HepG2 (cell line): Measurements from ENCODE around the gene PLSCR5. TPM values are rescaled to one million over a fixed set of nuclear protein-coding genes. Genes with fewer than 3 reads are reported as not detected.

ENCODE experiments used
- AHR ChIP-seq: IDR thresholded peaks from 2 replicates; pipeline ENCODE4 v1.6.1; 2018; ENCODE audit warnings: missing genetic modification reagents, missing compliant biosample characterization
- CAMTA2 ChIP-seq: sonication (generic); formaldehyde crosslinking; IDR thresholded peaks from 2 replicates; pipeline ENCODE4 v1.4.0; 2020; ENCODE audit warnings: mild to moderate bottlenecking, missing genetic modification reagents, borderline replicate concordance
- EEA1 ChIP-seq: sonication (generic); formaldehyde crosslinking; IDR thresholded peaks from 2 replicates; pipeline ENCODE4 v1.5.1; 2020; ENCODE audit warnings: mild to moderate bottlenecking, missing genetic modification reagents, borderline replicate concordance
- HDAC2 ChIP-seq: sonication (generic); formaldehyde crosslinking; IDR thresholded peaks from 2 replicates; pipeline ENCODE4 v1.4.0; 2020; ENCODE audit warnings: missing genetic modification reagents
- JARID2 ChIP-seq: sonication (generic); formaldehyde crosslinking; IDR thresholded peaks from 2 replicates; pipeline ENCODE4 v1.8.1; 2023; ENCODE audit warnings: missing genetic modification reagents, inconsistent platforms; ENCODE audit not compliant: insufficient replicate concordance
- MAFG ChIP-seq: sonication (generic); formaldehyde crosslinking; IDR thresholded peaks from 2 replicates; pipeline ENCODE4 v1.5.1; 2020; ENCODE audit warnings: mild to moderate bottlenecking, missing genetic modification reagents
- MBD4 ChIP-seq: IDR thresholded peaks from 2 replicates; pipeline ENCODE4 v1.6.1; 2012; ENCODE audit warnings: low read length, inconsistent platforms, borderline replicate concordance
- MIER2 ChIP-seq: IDR thresholded peaks from 2 replicates; pipeline ENCODE4 v1.6.1; 2016; ENCODE audit warnings: missing biosample characterization, missing genetic modification reagents
- MLLT10 ChIP-seq: sonication (generic); formaldehyde crosslinking; IDR thresholded peaks from 2 replicates; pipeline ENCODE4 v1.4.0; 2020; ENCODE audit warnings: missing genetic modification reagents
- MTF2 ChIP-seq: sonication (generic); formaldehyde crosslinking; IDR thresholded peaks from 2 replicates; pipeline ENCODE4 v1.5.0; 2020; ENCODE audit warnings: missing genetic modification reagents, borderline replicate concordance
- NCOA2 ChIP-seq: sonication (generic); formaldehyde crosslinking; IDR thresholded peaks from 2 replicates; pipeline ENCODE4 v1.8.0; 2022; ENCODE audit warnings: inconsistent platforms
- PHF21A ChIP-seq: sonication (generic); formaldehyde crosslinking; IDR thresholded peaks from 2 replicates; pipeline ENCODE4 v1.5.0; 2020; ENCODE audit warnings: mild to moderate bottlenecking, missing genetic modification reagents
- PITX1 ChIP-seq: sonication (generic); formaldehyde crosslinking; IDR thresholded peaks from 2 replicates; pipeline ENCODE4 v1.5.1; 2020; ENCODE audit warnings: mild to moderate bottlenecking, missing genetic modification reagents
- SAP130 ChIP-seq: IDR thresholded peaks from 2 replicates; pipeline ENCODE4 v1.6.1; 2016; ENCODE audit warnings: low read depth
- SKI ChIP-seq: fragments of 450-650 bp; IDR thresholded peaks from one replicate; pipeline ENCODE4 v1.6.1; 2018; ENCODE audit warnings: mild to moderate bottlenecking; ENCODE audit not compliant: partially characterized antibody
- SRSF1 ChIP-seq: fragments of 200-400 bp; formaldehyde crosslinking; optimal IDR thresholded peaks from 2 replicates; pipeline ENCODE3; 2017; ENCODE audit warnings: mild to moderate bottlenecking, low read depth, low read length, moderate library complexity
- STAG1 ChIP-seq: sonication (generic); formaldehyde crosslinking; IDR thresholded peaks from 2 replicates; pipeline ENCODE4 v1.4.0; 2020; ENCODE audit warnings: missing genetic modification reagents
- TBL1XR1 ChIP-seq: fragments of 150-350 bp; IDR thresholded peaks from 2 replicates; pipeline ENCODE4 v1.6.1; 2014; ENCODE audit warnings: borderline replicate concordance, low read length; ENCODE audit not compliant: partially characterized antibody
- TP53 ChIP-seq: sonication (generic); formaldehyde crosslinking; conservative IDR thresholded peaks from 2 replicates; pipeline ENCODE4 v1.4.0; 2020; ENCODE audit warnings: missing genetic modification reagents
- ZBTB37 ChIP-seq: sonication (generic); formaldehyde crosslinking; IDR thresholded peaks from 2 replicates; pipeline ENCODE4 v1.4.0; 2020; ENCODE audit warnings: mild to moderate bottlenecking, missing genetic modification reagents
- ZFP37 ChIP-seq: sonication (generic); formaldehyde crosslinking; IDR thresholded peaks from 2 replicates; pipeline ENCODE4 v1.4.0; 2020; ENCODE audit warnings: missing genetic modification reagents, borderline replicate concordance
- ZNF235 ChIP-seq: sonication (generic); formaldehyde crosslinking; IDR thresholded peaks from 2 replicates; pipeline ENCODE4 v1.8.1; 2023; ENCODE audit warnings: mild to moderate bottlenecking, missing genetic modification reagents, borderline replicate concordance
- ZNF256 ChIP-seq: sonication (generic); formaldehyde crosslinking; conservative IDR thresholded peaks from 2 replicates; pipeline ENCODE4 v1.4.0; 2020; ENCODE audit warnings: missing genetic modification reagents
- ZNF260 ChIP-seq: sonication (generic); formaldehyde crosslinking; IDR thresholded peaks from 2 replicates; pipeline ENCODE4 v1.4.0; 2020; ENCODE audit warnings: missing genetic modification reagents, low read depth, mild to moderate bottlenecking, borderline replicate concordance
- ZNF343 ChIP-seq: sonication (generic); formaldehyde crosslinking; IDR thresholded peaks from 2 replicates; pipeline ENCODE4 v1.4.0; 2020; ENCODE audit warnings: mild to moderate bottlenecking, missing genetic modification reagents
- ZNF441 ChIP-seq: sonication (generic); formaldehyde crosslinking; IDR thresholded peaks from 2 replicates; pipeline ENCODE4 v1.7.0; 2021; ENCODE audit warnings: missing genetic modification reagents, borderline replicate concordance
- ZNF501 ChIP-seq: sonication (generic); formaldehyde crosslinking; IDR thresholded peaks from 2 replicates; pipeline ENCODE4 v1.5.1; 2020; ENCODE audit warnings: mild to moderate bottlenecking, moderate library complexity, missing genetic modification reagents
- ZNF563 ChIP-seq: sonication (generic); formaldehyde crosslinking; IDR thresholded peaks from 2 replicates; pipeline ENCODE4 v1.8.0; 2022; ENCODE audit warnings: mild to moderate bottlenecking, moderate library complexity, missing genetic modification reagents
- ZNF781 ChIP-seq: sonication (generic); formaldehyde crosslinking; IDR thresholded peaks from 2 replicates; pipeline ENCODE4 v1.5.1; 2020; ENCODE audit warnings: borderline replicate concordance, mild to moderate bottlenecking, missing genetic modification reagents; ENCODE audit errors: not compliant biosample characterization
- ZNF841 ChIP-seq: sonication (generic); formaldehyde crosslinking; IDR thresholded peaks from 2 replicates; pipeline ENCODE4 v1.8.1; 2023; ENCODE audit warnings: missing genetic modification reagents, borderline replicate concordance
- polyA plus RNA-seq, 8 experiments: library from polyadenylated mRNA; depleted of rRNA in 3 of 8; stranded (reverse) in 7 of 8; unstranded in 1 of 8; fragments of >200 nt; fragmentation: Illumina TruSeq in 4 of 8; extraction: Trizol in 4 of 8; gene quantifications; 2 replicates each; pipeline versions ENCODE4 v1.2.1 to v1.2.3, GENCODE V29; 2011 to 2016; ENCODE audit warnings: low read depth in 4 of 8, missing spikeins in 1 of 8, mixed read lengths in 1 of 8; ENCODE audit not compliant: insufficient read depth in 1 of 8
- total RNA-seq, 5 experiments: library from RNA; depleted of rRNA; stranded (reverse); fragments of >200 nt; fragmentation: Illumina TruSeq; extraction: Trizol; gene quantifications; 2 replicates each; pipeline ENCODE4 v1.2.3, GENCODE V29; 2016; ENCODE audit warnings: low read depth in 1 of 5
- TF ChIP-seq, protein P1 (sequence below): sonication (generic); formaldehyde crosslinking; IDR thresholded peaks from 2 replicates; pipeline ENCODE4 v1.8.0; 2022; ENCODE audit warnings: low read depth, missing genetic modification reagents

The PLSCR5 gene
- total and polyA plus RNA-seq, 2 of the 13 experiments (the other 11 are each of a cell fraction or from before 2014, with no cell fraction given) = 0.50 TPM; not detected in 1

DNA sequence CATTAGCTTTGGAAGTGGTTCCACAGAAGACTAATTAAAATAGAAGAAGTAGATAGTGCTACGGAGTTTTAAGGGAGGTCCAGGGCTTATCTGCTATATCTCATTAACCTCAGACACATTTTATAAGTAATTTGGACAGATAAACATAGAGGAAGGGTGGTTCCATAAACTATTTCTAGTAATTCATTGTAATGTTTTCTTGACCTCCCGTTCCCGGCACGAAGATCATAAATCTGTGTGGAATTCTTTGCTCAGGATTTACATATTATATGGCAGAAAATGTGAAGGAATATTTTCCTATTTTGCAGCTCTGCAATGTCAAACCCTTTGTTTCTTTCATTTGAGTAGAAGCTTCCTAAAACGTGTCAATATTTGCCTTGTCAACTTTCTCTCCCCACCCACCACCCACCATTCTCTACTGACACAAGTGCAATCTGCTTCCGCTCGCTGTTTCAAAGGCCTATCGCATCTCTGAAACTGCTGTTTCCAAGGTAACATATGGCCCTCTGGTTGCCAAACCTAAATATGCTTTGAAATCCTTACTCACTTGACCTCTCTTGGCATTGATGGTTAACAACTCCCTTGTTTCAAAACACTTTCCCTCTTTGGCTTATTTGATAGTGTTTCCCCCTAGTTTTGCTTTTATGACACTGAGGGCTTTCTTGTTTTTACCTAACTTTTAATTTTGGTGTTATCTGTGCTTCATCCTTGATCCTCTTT, 21.4 kb upstream of the PLSCR5 start (continued):
- peak; percentile 96 for TF ChIP-seq ZBTB37
- TF ChIP-seq STAG1 = no peak
- peak; percentile 90 for TF ChIP-seq PITX1
- TF ChIP-seq PHF21A (CRISPR knock-in tag) = peak; percentile 86
- no peak for TF ChIP-seq ZNF235 (CRISPR knock-in tag)
- TF ChIP-seq MAFG (CRISPR knock-in tag) = no peak
- TF ChIP-seq ZNF563 (CRISPR knock-in tag) = no peak
- TF ChIP-seq, protein P1, sequence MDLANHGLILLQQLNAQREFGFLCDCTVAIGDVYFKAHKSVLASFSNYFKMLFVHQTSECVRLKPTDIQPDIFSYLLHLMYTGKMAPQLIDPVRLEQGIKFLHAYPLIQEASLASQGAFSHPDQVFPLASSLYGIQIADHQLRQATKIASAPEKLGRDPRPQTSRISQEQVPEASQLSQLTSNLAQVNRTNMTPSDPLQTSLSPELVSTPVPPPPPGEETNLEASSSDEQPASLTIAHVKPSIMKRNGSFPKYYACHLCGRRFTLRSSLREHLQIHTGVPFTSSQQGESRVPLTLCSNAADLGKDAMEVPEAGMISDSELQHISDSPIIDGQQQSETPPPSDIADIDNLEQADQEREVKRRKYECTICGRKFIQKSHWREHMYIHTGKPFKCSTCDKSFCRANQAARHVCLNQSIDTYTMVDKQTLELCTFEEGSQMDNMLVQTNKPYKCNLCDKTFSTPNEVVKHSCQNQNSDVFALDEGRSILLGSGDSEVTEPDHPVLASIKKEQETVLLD (CRISPR knock-in tag) = no peak
- TF ChIP-seq MTF2 (CRISPR knock-in tag) = no peak
- TF ChIP-seq ZNF441 = 0 out of 2 replicates have a peak, but pooled peaks have one; percentile 51
- TF ChIP-seq ZNF501 (CRISPR knock-in tag) = no peak
- no peak for TF ChIP-seq SRSF1
- 0 out of 2 replicates have a peak, but pooled peaks have one; percentile 31 for TF ChIP-seq MIER2 (CRISPR knock-in tag)
- TF ChIP-seq MBD4 = peak; percentile 55; the same call in 1 of the 2 replicates
- no peak for TF ChIP-seq ZNF841 (CRISPR knock-in tag)
- peak; percentile 97 for TF ChIP-seq HDAC2 (CRISPR knock-in tag)
- peak; percentile 99 for TF ChIP-seq NCOA2 (CRISPR knock-in tag)
- no peak for TF ChIP-seq TP53 (CRISPR knock-in tag)
- no peak for TF ChIP-seq EEA1 (CRISPR knock-in tag)
- no peak for TF ChIP-seq CAMTA2 (CRISPR knock-in tag)
- TF ChIP-seq SAP130 (CRISPR knock-in tag) = peak; percentile 84
- no peak for TF ChIP-seq JARID2 (CRISPR knock-in tag)
- no peak for TF ChIP-seq ZNF256 (CRISPR knock-in tag)
- TF ChIP-seq ZNF781 (CRISPR knock-in tag) = peak; percentile 46
- TF ChIP-seq ZNF260 (CRISPR knock-in tag) = no peak
- peak; percentile 44 for TF ChIP-seq TBL1XR1
- no peak for TF ChIP-seq ZFP37 (CRISPR knock-in tag)
- TF ChIP-seq ZNF343 (CRISPR knock-in tag) = no peak
- TF ChIP-seq SKI = peak; percentile 52
- TF ChIP-seq MLLT10 (CRISPR knock-in tag) = no peak
- no peak; the same call in 1 of the 2 replicates for TF ChIP-seq AHR (CRISPR knock-in tag)
